Measurements from ENCODE around the gene AASDH. TPM values are rescaled to one million over a fixed set of nuclear protein-coding genes. Genes with fewer than 3 reads are reported as not detected.
"Not testable (repeated sequence)": the region's sequence is repeated elsewhere in the genome, so short reads cannot be mapped to it uniquely, and the experiment has no call there.

Gene AASDH
- polyA plus RNA-seq, 2 of the 4 experiments (the other 2 are of a cell fraction), result 4.8 to 12.2 TPM

DNA sequence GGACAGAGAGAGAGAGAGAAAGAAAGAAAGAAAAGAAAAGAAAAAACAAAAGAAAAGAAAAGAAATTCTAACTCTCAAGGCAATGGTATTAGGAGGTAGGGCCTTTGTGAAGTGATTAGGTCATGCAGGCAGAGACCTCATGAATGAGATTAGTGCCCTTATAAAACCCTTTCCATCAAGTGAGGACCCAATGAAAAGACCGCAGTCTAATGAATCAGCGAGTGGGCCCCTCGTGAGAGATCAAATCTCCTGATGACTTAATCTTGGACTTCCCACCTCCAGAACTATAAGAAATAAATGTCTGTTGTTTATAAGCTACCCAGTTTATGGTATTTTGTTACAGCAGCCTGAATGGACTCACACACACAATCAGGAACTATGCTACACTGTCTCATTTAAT, 16.9 kb downstream of the AASDH start:
- FAIRE-seq (no peak), ATAC-seq (no peak)
- POLR2A ChIA-PET, result no interaction called here

DNA sequence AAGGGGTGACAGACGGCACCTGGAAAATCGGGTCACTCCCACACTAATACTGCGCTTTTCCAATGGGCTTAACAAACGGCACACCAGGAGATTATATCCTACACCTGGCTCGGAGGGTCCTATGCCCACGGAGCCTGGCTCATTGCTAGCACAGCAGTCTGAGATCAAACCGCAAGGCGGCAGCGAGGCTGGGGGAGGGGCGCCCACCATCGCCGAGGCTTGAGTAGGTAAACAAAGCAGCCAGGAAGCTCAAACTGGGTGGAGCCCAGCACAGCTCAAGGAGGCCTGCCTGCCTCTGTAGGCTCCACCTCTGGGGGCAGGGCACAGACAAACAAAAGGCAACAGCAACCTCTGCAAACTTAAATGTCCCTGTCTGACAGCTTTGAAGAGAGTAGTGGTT, 24.3 kb downstream of the AASDH start:
- H3K4me1 ChIP-seq; POLR2A ChIA-PET; H3K4me2 ChIP-seq; FAIRE-seq; DNase-seq (ENCODE audit: low read depth in 1 of 2, low spot score in 1 of 2); H3K9me3 ChIP-seq; H3K27ac ChIP-seq; H3K4me3 ChIP-seq; ATAC-seq; CTCF ChIA-PET: not testable (repeated sequence)
- whole genome bisulfite sequencing (ENCODE audit: missing lambda C conversion rate), result 92% methylated on average over 10 of the region's 12 CpGs

More for the DNA sequence above, 16.9 kb downstream of the AASDH start:
- CTCF ChIA-PET, result no interaction called here
- Histone ChIP-seq H3K4me1 (no peaks in the 10 kb centered on the region), H3K4me3 (no peak overlapping the region), H3K27ac (no peak overlapping the region), H3K4me2 (no peak overlapping the region), H3K9me3 (no peaks in the 10 kb centered on the region)
- DNase-seq (ENCODE audit: low read depth in 1 of 2, low spot score in 1 of 2), result no peak
- TF ChIP-seq HOXB5 (CRISPR knock-in tag; IDR thresholded peaks at IDR 0.05) (no peak), GATA3 (IDR thresholded peaks at IDR 0.05; ENCODE audit: borderline replicate concordance) (no peak), EHMT2 (IDR thresholded peaks at IDR 0.05; ENCODE audit: low read depth) (no peak), MYC (IDR thresholded peaks at IDR 0.05; ENCODE audit: borderline replicate concordance, low read length) (no peak), HOXB13 (CRISPR knock-in tag; IDR thresholded peaks at IDR 0.05; ENCODE audit: low read depth) (no peak), ESRRA (IDR thresholded peaks at IDR 0.05; ENCODE audit: borderline replicate concordance, low read length) (no peak), TP53 (CRISPR knock-in tag; IDR thresholded peaks at IDR 0.05) (no peak), TFCP2L1 (CRISPR knock-in tag; IDR thresholded peaks at IDR 0.05) (no peak), HDAC2 (IDR thresholded peaks at IDR 0.05) (no peak), SMC3 (IDR thresholded peaks at IDR 0.05) (no peak), EP300 (IDR thresholded peaks at IDR 0.05) (no peak)
- TF ChIP-seq, protein P1, sequence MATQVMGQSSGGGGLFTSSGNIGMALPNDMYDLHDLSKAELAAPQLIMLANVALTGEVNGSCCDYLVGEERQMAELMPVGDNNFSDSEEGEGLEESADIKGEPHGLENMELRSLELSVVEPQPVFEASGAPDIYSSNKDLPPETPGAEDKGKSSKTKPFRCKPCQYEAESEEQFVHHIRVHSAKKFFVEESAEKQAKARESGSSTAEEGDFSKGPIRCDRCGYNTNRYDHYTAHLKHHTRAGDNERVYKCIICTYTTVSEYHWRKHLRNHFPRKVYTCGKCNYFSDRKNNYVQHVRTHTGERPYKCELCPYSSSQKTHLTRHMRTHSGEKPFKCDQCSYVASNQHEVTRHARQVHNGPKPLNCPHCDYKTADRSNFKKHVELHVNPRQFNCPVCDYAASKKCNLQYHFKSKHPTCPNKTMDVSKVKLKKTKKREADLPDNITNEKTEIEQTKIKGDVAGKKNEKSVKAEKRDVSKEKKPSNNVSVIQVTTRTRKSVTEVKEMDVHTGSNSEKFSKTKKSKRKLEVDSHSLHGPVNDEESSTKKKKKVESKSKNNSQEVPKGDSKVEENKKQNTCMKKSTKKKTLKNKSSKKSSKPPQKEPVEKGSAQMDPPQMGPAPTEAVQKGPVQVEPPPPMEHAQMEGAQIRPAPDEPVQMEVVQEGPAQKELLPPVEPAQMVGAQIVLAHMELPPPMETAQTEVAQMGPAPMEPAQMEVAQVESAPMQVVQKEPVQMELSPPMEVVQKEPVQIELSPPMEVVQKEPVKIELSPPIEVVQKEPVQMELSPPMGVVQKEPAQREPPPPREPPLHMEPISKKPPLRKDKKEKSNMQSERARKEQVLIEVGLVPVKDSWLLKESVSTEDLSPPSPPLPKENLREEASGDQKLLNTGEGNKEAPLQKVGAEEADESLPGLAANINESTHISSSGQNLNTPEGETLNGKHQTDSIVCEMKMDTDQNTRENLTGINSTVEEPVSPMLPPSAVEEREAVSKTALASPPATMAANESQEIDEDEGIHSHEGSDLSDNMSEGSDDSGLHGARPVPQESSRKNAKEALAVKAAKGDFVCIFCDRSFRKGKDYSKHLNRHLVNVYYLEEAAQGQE (IDR thresholded peaks at IDR 0.05), result no peak
- whole genome bisulfite sequencing (ENCODE audit: missing lambda C conversion rate), result 90% methylated on average over 3 of the region's 3 CpGs

DNA sequence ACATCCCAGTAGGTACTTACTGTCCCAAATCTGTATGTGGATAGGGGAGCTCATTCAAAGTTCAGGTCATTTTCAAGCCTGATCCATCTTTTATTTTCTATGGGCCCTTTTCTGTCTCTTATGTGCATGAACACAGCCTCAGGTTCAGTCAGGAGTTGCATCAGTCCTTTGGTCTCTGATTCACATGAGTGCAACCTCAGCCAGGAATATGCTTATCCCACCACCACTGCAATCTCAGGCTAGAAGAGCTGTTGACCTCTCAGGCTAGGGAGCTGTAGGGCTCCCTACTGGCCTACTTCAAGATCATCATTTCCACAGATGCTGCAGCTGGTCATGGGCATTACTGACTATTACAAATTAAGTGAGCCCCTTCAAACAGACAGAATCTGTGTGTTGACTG, 27.2 kb downstream of the AASDH start:
- TF ChIP-seq RCOR1 (IDR thresholded peaks at IDR 0.05; ENCODE audit: low read depth, low read length), result no peak
- no peak for TF ChIP-seq MAFK (IDR thresholded peaks at IDR 0.05; ENCODE audit: partially characterized antibody)
- TF ChIP-seq, protein P2, sequence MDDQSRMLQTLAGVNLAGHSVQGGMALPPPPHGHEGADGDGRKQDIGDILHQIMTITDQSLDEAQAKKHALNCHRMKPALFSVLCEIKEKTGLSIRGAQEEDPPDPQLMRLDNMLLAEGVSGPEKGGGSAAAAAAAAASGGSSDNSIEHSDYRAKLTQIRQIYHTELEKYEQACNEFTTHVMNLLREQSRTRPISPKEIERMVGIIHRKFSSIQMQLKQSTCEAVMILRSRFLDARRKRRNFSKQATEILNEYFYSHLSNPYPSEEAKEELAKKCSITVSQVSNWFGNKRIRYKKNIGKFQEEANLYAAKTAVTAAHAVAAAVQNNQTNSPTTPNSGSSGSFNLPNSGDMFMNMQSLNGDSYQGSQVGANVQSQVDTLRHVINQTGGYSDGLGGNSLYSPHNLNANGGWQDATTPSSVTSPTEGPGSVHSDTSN (IDR thresholded peaks at IDR 0.05), result no peak
- TF ChIP-seq, protein P3, sequence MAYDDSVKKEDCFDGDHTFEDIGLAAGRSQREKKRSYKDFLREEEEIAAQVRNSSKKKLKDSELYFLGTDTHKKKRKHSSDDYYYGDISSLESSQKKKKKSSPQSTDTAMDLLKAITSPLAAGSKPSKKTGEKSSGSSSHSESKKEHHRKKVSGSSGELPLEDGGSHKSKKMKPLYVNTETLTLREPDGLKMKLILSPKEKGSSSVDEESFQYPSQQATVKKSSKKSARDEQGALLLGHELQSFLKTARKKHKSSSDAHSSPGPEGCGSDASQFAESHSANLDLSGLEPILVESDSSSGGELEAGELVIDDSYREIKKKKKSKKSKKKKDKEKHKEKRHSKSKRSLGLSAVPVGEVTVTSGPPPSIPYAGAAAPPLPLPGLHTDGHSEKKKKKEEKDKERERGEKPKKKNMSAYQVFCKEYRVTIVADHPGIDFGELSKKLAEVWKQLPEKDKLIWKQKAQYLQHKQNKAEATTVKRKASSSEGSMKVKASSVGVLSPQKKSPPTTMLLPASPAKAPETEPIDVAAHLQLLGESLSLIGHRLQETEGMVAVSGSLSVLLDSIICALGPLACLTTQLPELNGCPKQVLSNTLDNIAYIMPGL (CRISPR knock-in tag; IDR thresholded peaks at IDR 0.05; ENCODE audit: borderline replicate concordance), result no peak
- TF ChIP-seq, protein P4, sequence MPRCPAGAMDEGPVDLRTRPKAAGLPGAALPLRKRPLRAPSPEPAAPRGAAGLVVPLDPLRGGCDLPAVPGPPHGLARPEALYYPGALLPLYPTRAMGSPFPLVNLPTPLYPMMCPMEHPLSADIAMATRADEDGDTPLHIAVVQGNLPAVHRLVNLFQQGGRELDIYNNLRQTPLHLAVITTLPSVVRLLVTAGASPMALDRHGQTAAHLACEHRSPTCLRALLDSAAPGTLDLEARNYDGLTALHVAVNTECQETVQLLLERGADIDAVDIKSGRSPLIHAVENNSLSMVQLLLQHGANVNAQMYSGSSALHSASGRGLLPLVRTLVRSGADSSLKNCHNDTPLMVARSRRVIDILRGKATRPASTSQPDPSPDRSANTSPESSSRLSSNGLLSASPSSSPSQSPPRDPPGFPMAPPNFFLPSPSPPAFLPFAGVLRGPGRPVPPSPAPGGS (IDR thresholded peaks at IDR 0.05), result no peak
- TF ChIP-seq JUN (IDR thresholded peaks at IDR 0.05), result no peak
- no peak for TF ChIP-seq BHLHE40 (IDR thresholded peaks at IDR 0.05; ENCODE audit: low read depth, low read length)
- no peak for TF ChIP-seq HOXB5 (CRISPR knock-in tag; IDR thresholded peaks at IDR 0.05)
- no peak for TF ChIP-seq NPAS2 (CRISPR knock-in tag; IDR thresholded peaks at IDR 0.05; ENCODE audit: borderline replicate concordance)
- TF ChIP-seq MAZ (IDR thresholded peaks at IDR 0.05; ENCODE audit: borderline replicate concordance, low read depth, low read length), result no peak
- no peak for TF ChIP-seq EHF (CRISPR knock-in tag; IDR thresholded peaks at IDR 0.05)
- no peak overlapping the region for H3K4me3 ChIP-seq
- no peaks in the 10 kb centered on the region for H3K9me3 ChIP-seq
- no peak for DNase-seq (ENCODE audit: low read depth in 1 of 2, low spot score in 1 of 2)
- ChIA-PET POLR2A (interaction anchor here (1.1 kb wide), 1 partner anchor 27 kb away, joined by 5 read pairs; the partner anchor contains the start of gene AASDH), CTCF (no interaction called here)
- FAIRE-seq, result no peak
- H3K27ac ChIP-seq, result no peak overlapping the region
- no peaks in the 10 kb centered on the region for H3K4me1 ChIP-seq
- no peak overlapping the region for H3K4me2 ChIP-seq
- ATAC-seq, result no peak
